GM12892 (cell line): ENCODE results near the gene CAPN12.
"Not testable (repeated sequence)": the region's sequence is repeated elsewhere in the genome, so short reads cannot be mapped to it uniquely, and the experiment has no call there.

Experiments used
- DNase-seq: peaks from one replicate; pipeline ENCODE4 v3.0.0; 2011; ENCODE audit not compliant: insufficient read length
- FAIRE-seq: peaks from 2 replicates; lab custom pipeline; 2011; peaks lifted over from hg19 to GRCh38; lab: Jason Lieb, UNC
- POLR2A ChIP-seq: IDR thresholded peaks from 2 replicates; pipeline ENCODE4 v1.6.1; 2011; ENCODE audit warnings: low read depth, low read length, control low read depth
- POLR2AphosphoS5 ChIP-seq: IDR thresholded peaks from 2 replicates; pipeline ENCODE4 v1.6.1; 2011; ENCODE audit warnings: low read depth, low read length, control low read depth
- TAF1 ChIP-seq: IDR thresholded peaks from 2 replicates; pipeline ENCODE4 v1.6.1; 2011; ENCODE audit warnings: low read depth, mild to moderate bottlenecking, control low read depth, low read length, borderline replicate concordance

The CAPN12 gene

GRCh38 chr19:38763795-38764220 lies 19.5 kb upstream of the CAPN12 start:
- DNase-seq: no peak
- no peak for FAIRE-seq
- TF ChIP-seq POLR2AphosphoS5 (no peak), POLR2A (no peak), TAF1 (no peak)

DNA sequence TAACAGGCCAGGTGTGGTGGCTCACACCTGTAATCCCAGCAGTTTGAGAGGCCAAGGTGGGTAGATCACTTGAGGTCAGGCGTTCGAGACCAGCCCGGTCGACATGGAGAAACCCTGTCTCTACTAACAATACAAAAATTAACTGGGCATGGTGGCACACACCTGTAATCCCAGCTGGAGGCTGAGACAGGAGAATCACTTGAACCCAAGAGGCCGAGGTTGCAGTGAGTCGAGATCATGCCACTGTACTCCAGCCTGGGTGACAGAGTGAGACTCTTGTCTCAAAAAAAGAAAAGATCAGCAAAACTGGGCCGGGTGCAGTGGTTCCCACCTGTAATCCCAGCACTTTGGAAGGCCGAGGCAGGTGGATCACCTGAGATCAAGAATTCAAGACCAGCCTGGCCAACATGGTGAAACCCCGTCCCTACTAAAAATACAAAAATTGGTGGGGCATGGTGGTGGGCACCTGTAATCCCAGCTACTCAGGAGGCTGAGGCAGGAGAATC lies 17.7 kb upstream of the CAPN12 start:
- not testable (repeated sequence) for DNase-seq, FAIRE-seq

- not testable (repeated sequence) for FAIRE-seq, DNase-seq
These were observed 16.7 kb upstream of the CAPN12 start for GRCh38 chr19:38760805-38761517.

GRCh38 chr19:38759590-38760003 lies 15.3 kb upstream of the CAPN12 start:
- TF ChIP-seq TAF1 (no peak), POLR2AphosphoS5 (no peak), POLR2A (no peak)
- FAIRE-seq (no peak), DNase-seq (no peak)

DNA sequence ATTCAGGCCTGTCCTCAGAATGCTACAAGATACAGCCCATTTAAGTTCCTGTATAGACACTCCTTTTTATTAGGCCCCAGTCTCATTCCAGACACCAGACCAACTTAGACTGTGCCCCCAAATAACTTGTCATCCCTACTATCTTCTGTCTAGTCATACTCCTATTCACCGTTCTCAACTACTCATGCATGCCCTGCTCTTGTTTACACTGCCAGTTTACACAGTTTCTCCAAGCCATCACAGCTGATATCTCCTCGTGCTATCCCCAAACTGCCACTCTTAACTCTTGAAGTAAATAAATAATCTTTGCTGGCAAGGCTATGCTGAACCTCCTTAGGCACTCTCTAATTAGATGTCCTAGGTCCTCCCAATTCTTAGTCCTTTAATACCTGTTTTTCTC lies 9.9 kb upstream of the CAPN12 start:
- not testable (repeated sequence) for DNase-seq, FAIRE-seq

DNA sequence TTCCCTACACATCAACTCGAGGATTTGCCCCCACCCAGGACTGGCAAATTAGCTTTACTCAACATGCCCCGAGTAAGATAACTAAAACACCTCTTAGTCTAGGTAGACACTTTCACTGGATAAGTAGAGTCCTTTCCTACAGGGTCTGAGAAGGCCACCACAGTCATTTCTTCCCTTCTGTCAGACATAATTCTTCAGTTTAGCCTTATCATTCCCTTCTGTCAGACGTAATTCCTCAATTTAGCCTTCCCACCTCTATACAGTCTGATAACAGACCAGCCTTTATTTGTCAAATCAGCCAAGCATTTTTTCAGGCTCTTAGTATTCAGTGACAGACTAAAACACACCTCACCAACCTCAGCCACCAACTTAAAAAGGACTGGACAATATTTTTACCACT lies 9.5 kb upstream of the CAPN12 start:
- FAIRE-seq, DNase-seq: not testable (repeated sequence)

DNA sequence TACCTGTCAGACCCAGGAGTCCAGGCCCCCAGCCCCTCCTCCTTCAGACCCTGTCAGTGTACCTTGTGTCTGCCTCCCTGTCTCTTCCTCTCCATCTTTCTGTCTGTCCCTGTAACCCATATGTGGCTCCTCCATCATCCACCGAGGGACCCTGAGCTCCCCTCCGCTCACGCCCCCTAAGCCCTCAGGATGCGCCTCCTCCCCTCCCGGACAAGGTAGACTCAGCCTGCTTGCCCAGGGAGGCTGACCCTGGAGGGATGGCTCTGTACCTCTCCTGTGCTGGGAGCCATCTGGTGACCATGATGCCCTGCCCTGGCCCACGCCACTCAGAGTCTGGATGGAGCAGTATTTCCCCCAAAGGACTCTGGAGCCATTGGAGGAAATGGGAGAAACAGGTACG lies 1.0 kb upstream of the CAPN12 start:
- TF ChIP-seq TAF1 (no peak), POLR2A (no peak), POLR2AphosphoS5 (no peak)
- FAIRE-seq (no peak), DNase-seq (no peak)

DNA sequence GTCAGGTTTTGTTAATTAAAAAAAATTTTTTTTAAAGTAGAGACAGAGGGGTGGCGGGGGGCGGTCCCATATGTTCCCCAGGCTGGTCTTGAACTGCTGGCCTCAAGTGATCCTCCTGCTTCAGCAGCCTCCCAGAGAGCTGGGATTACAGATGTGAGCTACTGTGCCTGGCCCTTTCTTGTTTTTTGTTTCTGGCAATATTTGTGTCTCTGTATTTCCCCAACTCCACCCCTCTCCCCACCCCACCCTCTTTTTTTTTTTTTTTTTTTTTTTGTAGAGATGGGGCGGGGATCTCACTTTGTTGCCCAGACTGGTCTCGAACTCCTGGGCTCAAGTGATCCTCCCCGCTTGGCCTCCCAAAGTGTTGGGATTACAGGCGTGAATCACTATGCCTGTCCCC lies 600 bp upstream of the CAPN12 start:
- no peak for TF ChIP-seq POLR2AphosphoS5
- TF ChIP-seq POLR2A: no peak
- no peak for TF ChIP-seq TAF1
- DNase-seq (no peak), FAIRE-seq (no peak)

- DNase-seq (peak; percentile 12), FAIRE-seq (no peak)
These were observed 628 bp downstream of the CAPN12 start for GRCh38 chr19:38743394-38744297.

DNA sequence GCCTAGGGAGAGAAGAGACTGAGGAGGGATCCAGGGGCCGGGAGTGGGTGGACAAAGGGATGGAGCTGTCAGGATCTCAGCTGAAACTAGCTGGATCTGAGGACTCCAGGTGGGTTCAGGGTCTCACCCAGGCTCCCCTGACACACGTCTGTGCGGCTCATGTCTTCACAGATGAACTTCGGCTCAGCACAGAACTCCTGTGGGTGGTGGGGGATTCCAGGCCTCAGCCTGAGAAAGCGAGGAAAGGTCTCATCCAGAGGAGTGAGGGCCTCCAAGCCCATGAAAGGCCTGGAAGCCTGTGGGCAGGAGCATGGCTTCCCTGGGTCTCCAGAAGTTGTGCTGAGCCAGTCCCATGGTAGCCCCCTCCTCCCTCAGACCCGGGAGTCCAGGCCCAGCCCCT lies 1.4 kb downstream of the CAPN12 start:
- DNase-seq (peak; percentile 19), FAIRE-seq (no peak)
- TF ChIP-seq POLR2A (no peak), POLR2AphosphoS5 (no peak), TAF1 (no peak)

More at GRCh38 chr19:38743394-38744297, 628 bp downstream of the CAPN12 start:
- TF ChIP-seq TAF1 (no peak), POLR2AphosphoS5 (no peak), POLR2A (no peak)

DNA sequence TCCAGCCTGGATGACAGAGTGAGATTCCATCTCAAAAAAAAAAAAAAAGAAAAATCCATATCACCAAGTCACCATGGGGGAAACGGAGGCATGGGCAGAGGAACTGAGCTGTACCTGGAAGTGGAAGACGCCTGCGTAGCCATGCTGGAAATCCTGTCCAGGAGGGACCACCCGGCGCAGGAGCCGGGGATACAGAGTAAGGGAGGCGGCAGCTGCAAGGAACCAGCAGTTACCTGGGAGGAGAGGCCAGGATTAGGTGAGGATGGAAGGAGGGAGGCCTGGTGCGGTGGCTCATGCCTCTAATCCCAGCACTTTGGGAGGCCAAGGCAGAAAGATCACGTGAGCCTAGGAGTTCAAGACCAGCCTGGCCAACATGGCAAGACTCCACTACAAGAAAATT lies 2.0 kb downstream of the CAPN12 start:
- FAIRE-seq (no peak), DNase-seq (peak; percentile 7)
- TF ChIP-seq POLR2A (no peak), TAF1 (no peak), POLR2AphosphoS5 (no peak)

DNA sequence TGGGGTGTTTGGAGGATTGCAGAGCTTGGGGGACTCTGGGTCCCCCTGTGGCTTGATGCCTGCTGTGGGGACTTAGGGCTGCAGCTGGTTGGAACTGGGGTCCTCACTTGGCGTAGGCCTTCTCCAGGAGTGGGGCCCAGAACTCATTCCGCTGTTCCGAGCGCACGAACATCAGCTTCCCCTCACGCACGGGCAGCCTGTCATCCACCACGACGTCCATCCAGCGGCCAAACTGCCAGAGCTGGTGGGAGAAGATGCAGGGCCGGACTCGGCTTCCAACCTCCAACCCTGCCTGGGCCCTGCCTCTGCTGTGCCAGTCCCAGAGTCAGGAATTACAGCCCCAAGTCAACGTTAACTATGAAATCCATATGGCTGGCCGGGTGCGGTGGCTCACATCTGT lies 2.6 kb downstream of the CAPN12 start:
- DNase-seq: peak; percentile 15
- no peak for TF ChIP-seq POLR2AphosphoS5
- TF ChIP-seq POLR2A: no peak
- TF ChIP-seq TAF1: no peak
- no peak for FAIRE-seq

DNA sequence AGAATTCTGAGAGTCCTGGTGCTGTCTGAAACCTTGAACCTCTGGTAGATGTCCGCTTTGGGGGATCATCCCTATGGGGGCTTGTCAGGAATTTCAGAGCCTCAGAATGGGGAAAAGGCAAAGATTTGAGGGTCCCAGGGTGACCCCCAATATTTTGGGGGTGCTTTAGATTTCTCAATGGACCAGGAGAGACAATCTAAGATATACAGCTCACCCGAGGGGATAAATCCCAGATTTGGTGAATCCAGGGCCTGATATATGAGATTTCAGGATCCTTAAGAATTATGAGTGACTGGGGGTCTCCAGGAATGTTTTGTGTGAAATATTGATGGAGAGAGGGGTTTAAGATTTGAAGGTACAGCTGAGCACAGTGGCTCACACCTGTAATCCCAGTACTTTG lies 3.3 kb downstream of the CAPN12 start:
- DNase-seq: no peak
- FAIRE-seq: no peak
- TF ChIP-seq POLR2A (no peak), TAF1 (no peak), POLR2AphosphoS5 (no peak)
